ENCODE data around the gene CDH5.

DNA sequence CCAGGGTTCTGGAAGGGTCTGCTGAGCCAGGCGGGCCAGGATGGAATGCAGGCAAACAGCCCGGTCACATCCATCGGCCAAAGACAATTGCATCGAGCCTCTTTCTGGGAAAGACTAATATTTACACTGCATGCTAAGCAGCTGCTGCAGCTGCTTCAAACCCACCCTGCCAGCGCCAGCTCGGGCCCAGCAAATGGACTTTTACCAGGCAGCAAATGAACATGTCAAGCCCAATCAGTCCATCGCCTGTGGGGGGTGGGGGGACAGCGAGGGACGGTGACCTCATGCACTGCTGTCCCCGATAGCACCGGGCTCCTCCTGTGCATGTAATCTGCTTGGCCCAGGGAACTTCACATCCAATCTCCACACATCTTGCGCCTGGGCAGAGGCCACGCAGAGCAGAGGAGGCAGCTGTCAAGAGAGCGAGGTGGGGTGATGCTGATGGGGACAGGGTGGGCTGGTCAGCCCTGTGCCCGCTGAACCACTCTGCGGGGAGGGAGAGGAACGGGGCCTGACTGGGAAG, 39.4 kb upstream of the CDH5 start:
- TF ChIP-seq, protein P1, sequence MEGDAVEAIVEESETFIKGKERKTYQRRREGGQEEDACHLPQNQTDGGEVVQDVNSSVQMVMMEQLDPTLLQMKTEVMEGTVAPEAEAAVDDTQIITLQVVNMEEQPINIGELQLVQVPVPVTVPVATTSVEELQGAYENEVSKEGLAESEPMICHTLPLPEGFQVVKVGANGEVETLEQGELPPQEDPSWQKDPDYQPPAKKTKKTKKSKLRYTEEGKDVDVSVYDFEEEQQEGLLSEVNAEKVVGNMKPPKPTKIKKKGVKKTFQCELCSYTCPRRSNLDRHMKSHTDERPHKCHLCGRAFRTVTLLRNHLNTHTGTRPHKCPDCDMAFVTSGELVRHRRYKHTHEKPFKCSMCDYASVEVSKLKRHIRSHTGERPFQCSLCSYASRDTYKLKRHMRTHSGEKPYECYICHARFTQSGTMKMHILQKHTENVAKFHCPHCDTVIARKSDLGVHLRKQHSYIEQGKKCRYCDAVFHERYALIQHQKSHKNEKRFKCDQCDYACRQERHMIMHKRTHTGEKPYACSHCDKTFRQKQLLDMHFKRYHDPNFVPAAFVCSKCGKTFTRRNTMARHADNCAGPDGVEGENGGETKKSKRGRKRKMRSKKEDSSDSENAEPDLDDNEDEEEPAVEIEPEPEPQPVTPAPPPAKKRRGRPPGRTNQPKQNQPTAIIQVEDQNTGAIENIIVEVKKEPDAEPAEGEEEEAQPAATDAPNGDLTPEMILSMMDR (IDR thresholded peaks at IDR 0.05) = no peak
- TF ChIP-seq POLR2A (IDR thresholded peaks at IDR 0.05) (no peak), EP300 (IDR thresholded peaks at IDR 0.05) (no peak)
